Gastrocnemius medialis (tissue), 4 donors: ENCODE data around the gene G6PD.

Experiments
- CTCF ChIP-seq, 5 experiments: fragments of 450-650 bp in 3 of 5; fragments of 200-600 bp in 2 of 5; sonication (generic) in 2 of 5; IDR thresholded peaks in 4 of 5; conservative IDR thresholded peaks in 1 of 5; 1 replicate in 4 of 5; 2 replicates in 1 of 5; pipeline ENCODE4 v1.5.1; 2016 to 2019; ENCODE audit warnings: antibody characterized with exemption in 5 of 5, mild to moderate bottlenecking in 3 of 5, moderate library complexity in 3 of 5
- POLR2A ChIP-seq, 2 donors: fragments of 450-650 bp; IDR thresholded peaks; one replicate each; pipeline ENCODE4 v1.6.1; 2017; ENCODE audit warnings: antibody characterized with exemption in 2 of 2, mild to moderate bottlenecking in 2 of 2, moderate library complexity in 2 of 2

- TF ChIP-seq CTCF (IDR thresholded peaks at IDR 0.05 in 4 of 5, conservative IDR thresholded peaks at IDR 0.05 in 1 of 5) (no peak), POLR2A (IDR thresholded peaks at IDR 0.05) (peak; percentile 93)
These were observed 56.1 kb downstream of the G6PD start, which contains the start of gene SLC10A3 for GRCh38 chrX:154490414-154491083.
